ENCODE data around the gene DNAH2. TPM values are rescaled to one million over a fixed set of nuclear protein-coding genes. Genes with fewer than 3 reads are reported as not detected.

Gene DNAH2
- total RNA-seq, 1 experiment from 2014 or later = 0.26 TPM

- no TSS peak for BruUV-seq (replicated peaks)
- intact Hi-C loops (cut with micrococcal nuclease; ENCODE audit: unreplicated experiment) = no loop called here
- H3K27ac Mint-ChIP-seq (ENCODE audit: unreplicated experiment) = no peak overlapping the region
- H3K9me3 Mint-ChIP-seq (ENCODE audit: low read depth, unreplicated experiment) = no peaks in the 10 kb centered on the region
- CTCF ChIA-PET = no interaction called here
- peaks cover 23% of the 10 kb centered on the region for H3K27me3 Mint-ChIP-seq (ENCODE audit: unreplicated experiment)
- H3K4me3 Mint-ChIP-seq (ENCODE audit: low read depth, unreplicated experiment) = no peak overlapping the region
- H3K36me3 Mint-ChIP-seq (ENCODE audit: insufficient read depth, unreplicated experiment) = no peaks in the 10 kb centered on the region
- TF ChIP-seq CTCF (IDR thresholded peaks at IDR 0.05; ENCODE audit: unreplicated experiment) = no peak
- H3K4me1 Mint-ChIP-seq (ENCODE audit: low read depth, unreplicated experiment) = no peaks in the 10 kb centered on the region
- DNase-seq = no peak
Observed at GRCh38 chr17:7792611-7793010, 75.1 kb downstream of the DNAH2 start.

GRCh38 chr17:7794075-7794663, 76.6 kb downstream of the DNAH2 start:
- Mint-ChIP-seq H3K9me3 (ENCODE audit: low read depth, unreplicated experiment) (no peaks in the 10 kb centered on the region), H3K27me3 (ENCODE audit: unreplicated experiment) (peaks cover 29% of the 10 kb centered on the region), H3K4me1 (ENCODE audit: low read depth, unreplicated experiment) (no peaks in the 10 kb centered on the region), H3K27ac (ENCODE audit: unreplicated experiment) (no peak overlapping the region), H3K4me3 (ENCODE audit: low read depth, unreplicated experiment) (no peak overlapping the region), H3K36me3 (ENCODE audit: insufficient read depth, unreplicated experiment) (no peaks in the 10 kb centered on the region)
- DNase-seq = no peak
- CTCF ChIA-PET = no interaction called here
- BruUV-seq (replicated peaks) = no TSS peak
- intact Hi-C loops (cut with micrococcal nuclease; ENCODE audit: unreplicated experiment) = no loop called here
- TF ChIP-seq CTCF (IDR thresholded peaks at IDR 0.05; ENCODE audit: unreplicated experiment) = no peak

GRCh38 chr17:7797976-7798375, 80.4 kb downstream of the DNAH2 start:
- CTCF ChIA-PET = no interaction called here

GRCh38 chr17:7798839-7799238, 81.3 kb downstream of the DNAH2 start:
- no peak overlapping the region for H3K27ac Mint-ChIP-seq (ENCODE audit: unreplicated experiment)
- H3K9me3 Mint-ChIP-seq (ENCODE audit: low read depth, unreplicated experiment) = no peaks in the 10 kb centered on the region
- intact Hi-C loops (cut with micrococcal nuclease; ENCODE audit: unreplicated experiment) = no loop called here
- CTCF ChIA-PET = no interaction called here
- TF ChIP-seq CTCF (IDR thresholded peaks at IDR 0.05; ENCODE audit: unreplicated experiment) = no peak
- H3K4me3 Mint-ChIP-seq (ENCODE audit: low read depth, unreplicated experiment) = no peak overlapping the region
- BruUV-seq (replicated peaks) = no TSS peak
- peaks cover 24% of the 10 kb centered on the region for H3K27me3 Mint-ChIP-seq (ENCODE audit: unreplicated experiment)
- peaks cover 4% of the 10 kb centered on the region for H3K4me1 Mint-ChIP-seq (ENCODE audit: low read depth, unreplicated experiment)
- no peak for DNase-seq
- H3K36me3 Mint-ChIP-seq (ENCODE audit: insufficient read depth, unreplicated experiment) = no peaks in the 10 kb centered on the region

More at GRCh38 chr17:7797976-7798375, 80.4 kb downstream of the DNAH2 start:
- no peak for DNase-seq
- BruUV-seq (replicated peaks) = no TSS peak
- no peaks in the 10 kb centered on the region for H3K36me3 Mint-ChIP-seq (ENCODE audit: insufficient read depth, unreplicated experiment)
- H3K4me3 Mint-ChIP-seq (ENCODE audit: low read depth, unreplicated experiment) = no peak overlapping the region
- H3K4me1 Mint-ChIP-seq (ENCODE audit: low read depth, unreplicated experiment) = no peaks in the 10 kb centered on the region
- H3K27me3 Mint-ChIP-seq (ENCODE audit: unreplicated experiment) = peaks cover 29% of the 10 kb centered on the region
- no peaks in the 10 kb centered on the region for H3K9me3 Mint-ChIP-seq (ENCODE audit: low read depth, unreplicated experiment)
- no peak overlapping the region for H3K27ac Mint-ChIP-seq (ENCODE audit: unreplicated experiment)
- intact Hi-C loops (cut with micrococcal nuclease; ENCODE audit: unreplicated experiment) = no loop called here
- no peak for TF ChIP-seq CTCF (IDR thresholded peaks at IDR 0.05; ENCODE audit: unreplicated experiment)
